ENCODE measurements around the gene CYFIP1.

CYFIP1 gene

DNA sequence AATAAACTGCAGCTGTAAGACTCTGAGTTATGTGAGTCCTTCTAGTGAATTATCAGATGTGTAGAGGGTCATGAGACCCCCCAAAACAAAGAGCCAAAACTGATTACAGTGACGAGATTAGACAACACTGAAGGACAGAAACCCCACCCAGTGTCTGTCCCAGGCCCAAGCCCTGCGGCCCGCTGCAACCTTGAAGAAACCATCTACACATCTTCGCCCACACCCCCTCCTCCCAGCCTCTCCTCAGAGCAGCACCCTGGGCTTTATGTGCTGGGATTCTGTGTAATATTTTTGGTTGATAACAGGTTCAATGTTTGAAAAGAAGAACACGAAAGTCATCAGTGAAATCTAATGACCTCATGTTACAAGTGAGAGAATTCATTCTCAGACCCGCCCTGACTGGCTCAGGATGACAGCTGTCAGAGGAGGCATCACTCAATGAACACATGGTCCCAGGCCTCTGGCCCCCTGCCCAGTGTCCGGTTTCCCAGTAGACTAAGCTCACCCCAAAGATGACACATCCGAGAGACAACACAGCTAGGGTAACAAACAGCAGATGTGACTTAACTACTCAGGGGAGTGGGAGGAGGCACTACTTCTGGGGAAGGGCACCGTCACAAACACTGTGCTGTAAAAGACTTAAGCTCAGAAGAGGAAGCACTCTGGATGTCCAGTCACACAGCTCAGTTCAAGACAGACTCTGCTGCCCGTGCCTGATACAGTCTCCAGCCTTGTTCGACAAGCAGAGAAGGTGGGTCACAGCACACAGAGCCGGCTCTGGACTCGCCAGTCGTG lies 92.8 kb downstream of the CYFIP1 start:
- Histone ChIP-seq H3K4me3 (ENCODE audit: low read length) (no peak overlapping the region), H3K4me1 (ENCODE audit: low read length) (no peaks in the 10 kb centered on the region), H3K79me2 (ENCODE audit: low read length) (no peaks in the 10 kb centered on the region), H3K9ac (ENCODE audit: low read length) (no peak overlapping the region), H3K36me3 (replicated peaks; ENCODE audit: low read depth, low read length) (no peaks in the 10 kb centered on the region), H2AFZ (ENCODE audit: low read depth, low read length) (no peak overlapping the region), H3K9me3 (ENCODE audit: insufficient read depth, low read length) (no peaks in the 10 kb centered on the region), H3K4me2 (ENCODE audit: low read length) (no peak overlapping the region), H3K27me3 (ENCODE audit: low read depth, low read length) (no peaks in the 10 kb centered on the region), H4K20me1 (ENCODE audit: insufficient read depth, low read length) (no peaks in the 10 kb centered on the region), H3K27ac (ENCODE audit: low read length) (no peak overlapping the region)
- TF ChIP-seq EZH2phosphoT487 (IDR thresholded peaks at IDR 0.05; ENCODE audit: low read depth) = no peak
- TF ChIP-seq, protein P1, sequence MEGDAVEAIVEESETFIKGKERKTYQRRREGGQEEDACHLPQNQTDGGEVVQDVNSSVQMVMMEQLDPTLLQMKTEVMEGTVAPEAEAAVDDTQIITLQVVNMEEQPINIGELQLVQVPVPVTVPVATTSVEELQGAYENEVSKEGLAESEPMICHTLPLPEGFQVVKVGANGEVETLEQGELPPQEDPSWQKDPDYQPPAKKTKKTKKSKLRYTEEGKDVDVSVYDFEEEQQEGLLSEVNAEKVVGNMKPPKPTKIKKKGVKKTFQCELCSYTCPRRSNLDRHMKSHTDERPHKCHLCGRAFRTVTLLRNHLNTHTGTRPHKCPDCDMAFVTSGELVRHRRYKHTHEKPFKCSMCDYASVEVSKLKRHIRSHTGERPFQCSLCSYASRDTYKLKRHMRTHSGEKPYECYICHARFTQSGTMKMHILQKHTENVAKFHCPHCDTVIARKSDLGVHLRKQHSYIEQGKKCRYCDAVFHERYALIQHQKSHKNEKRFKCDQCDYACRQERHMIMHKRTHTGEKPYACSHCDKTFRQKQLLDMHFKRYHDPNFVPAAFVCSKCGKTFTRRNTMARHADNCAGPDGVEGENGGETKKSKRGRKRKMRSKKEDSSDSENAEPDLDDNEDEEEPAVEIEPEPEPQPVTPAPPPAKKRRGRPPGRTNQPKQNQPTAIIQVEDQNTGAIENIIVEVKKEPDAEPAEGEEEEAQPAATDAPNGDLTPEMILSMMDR (IDR thresholded peaks at IDR 0.05; ENCODE audit: low read depth, low read length) = no peak

DNA sequence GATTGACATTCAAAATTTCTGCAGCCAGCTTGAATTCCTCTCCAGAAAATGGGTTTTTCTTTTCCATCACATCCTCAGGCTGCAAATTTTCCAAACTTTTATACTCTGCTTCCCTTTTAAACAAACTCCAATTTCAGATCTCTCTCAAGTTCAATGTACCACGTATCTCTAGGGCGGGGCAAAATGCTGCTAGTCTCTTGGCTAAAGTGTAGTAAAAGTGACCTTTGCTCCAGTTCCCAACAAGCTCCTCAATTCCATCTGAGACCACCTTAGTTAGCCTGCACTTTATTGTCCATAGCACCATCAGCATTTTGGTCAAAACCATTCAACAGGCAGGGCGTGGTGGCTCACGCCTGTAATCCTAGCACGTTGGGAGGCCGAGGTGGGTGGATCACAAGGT lies 95.0 kb downstream of the CYFIP1 start:
- no peaks in the 10 kb centered on the region for H3K27me3 ChIP-seq (ENCODE audit: low read depth, low read length)
- H3K4me3 ChIP-seq (ENCODE audit: low read length) = no peak overlapping the region
- TF ChIP-seq, protein P1 (IDR thresholded peaks at IDR 0.05; ENCODE audit: low read depth, low read length) = no peak
- no peak for TF ChIP-seq EZH2phosphoT487 (IDR thresholded peaks at IDR 0.05; ENCODE audit: low read depth)
- no peaks in the 10 kb centered on the region for H3K36me3 ChIP-seq (replicated peaks; ENCODE audit: low read depth, low read length)
- no peaks in the 10 kb centered on the region for H3K79me2 ChIP-seq (ENCODE audit: low read length)
- H3K4me1 ChIP-seq (ENCODE audit: low read length) = no peaks in the 10 kb centered on the region
- H3K4me2 ChIP-seq (ENCODE audit: low read length) = no peak overlapping the region
- no peak overlapping the region for H3K27ac ChIP-seq (ENCODE audit: low read length)
- H3K9ac ChIP-seq (ENCODE audit: low read length) = no peak overlapping the region
- H2AFZ ChIP-seq (ENCODE audit: low read depth, low read length) = no peak overlapping the region
- no peaks in the 10 kb centered on the region for H4K20me1 ChIP-seq (ENCODE audit: insufficient read depth, low read length)
- no peaks in the 10 kb centered on the region for H3K9me3 ChIP-seq (ENCODE audit: insufficient read depth, low read length)

- no peaks in the 10 kb centered on the region for H3K36me3 ChIP-seq (replicated peaks; ENCODE audit: low read depth, low read length)
- H3K27me3 ChIP-seq (ENCODE audit: low read depth, low read length) = no peaks in the 10 kb centered on the region
- no peak overlapping the region for H3K4me2 ChIP-seq (ENCODE audit: low read length)
- no peak overlapping the region for H3K27ac ChIP-seq (ENCODE audit: low read length)
- H4K20me1 ChIP-seq (ENCODE audit: insufficient read depth, low read length) = no peaks in the 10 kb centered on the region
- no peak overlapping the region for H3K9ac ChIP-seq (ENCODE audit: low read length)
- no peaks in the 10 kb centered on the region for H3K9me3 ChIP-seq (ENCODE audit: insufficient read depth, low read length)
- no peak overlapping the region for H3K4me3 ChIP-seq (ENCODE audit: low read length)
- H3K79me2 ChIP-seq (ENCODE audit: low read length) = no peaks in the 10 kb centered on the region
- no peak for TF ChIP-seq EZH2phosphoT487 (IDR thresholded peaks at IDR 0.05; ENCODE audit: low read depth)
- TF ChIP-seq, protein P1 (IDR thresholded peaks at IDR 0.05; ENCODE audit: low read depth, low read length) = peak; percentile 32
- H2AFZ ChIP-seq (ENCODE audit: low read depth, low read length) = no peak overlapping the region
- no peaks in the 10 kb centered on the region for H3K4me1 ChIP-seq (ENCODE audit: low read length)
These were observed 95.8 kb downstream of the CYFIP1 start for GRCh38 chr15:22884344-22884743.

DNA sequence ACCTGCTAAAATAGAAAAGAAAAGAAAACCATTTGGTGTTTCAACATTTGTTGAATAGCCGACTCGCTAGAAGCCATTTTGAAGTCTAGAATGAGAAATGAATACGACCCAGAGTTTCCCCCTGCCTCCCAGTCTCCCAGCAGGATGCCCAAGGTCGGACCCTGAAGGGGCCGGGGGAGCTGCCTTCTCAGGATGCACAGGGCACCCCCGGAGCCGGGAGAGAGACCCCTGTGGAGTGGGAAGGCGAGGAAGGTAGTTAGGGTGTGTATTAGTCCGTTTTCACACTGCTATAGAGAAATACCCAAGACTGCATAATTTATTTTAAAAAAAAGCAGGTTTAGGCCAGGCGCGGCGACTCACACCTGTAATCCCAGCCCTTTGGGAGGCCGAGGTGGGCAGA lies 97.0 kb downstream of the CYFIP1 start:
- Histone ChIP-seq H3K9me3 (ENCODE audit: insufficient read depth, low read length) (no peaks in the 10 kb centered on the region), H2AFZ (ENCODE audit: low read depth, low read length) (no peak overlapping the region), H3K27ac (ENCODE audit: low read length) (no peak overlapping the region), H3K4me1 (ENCODE audit: low read length) (no peaks in the 10 kb centered on the region), H3K9ac (ENCODE audit: low read length) (no peak overlapping the region), H3K27me3 (ENCODE audit: low read depth, low read length) (no peaks in the 10 kb centered on the region), H3K4me3 (ENCODE audit: low read length) (no peak overlapping the region), H3K4me2 (ENCODE audit: low read length) (no peak overlapping the region), H3K79me2 (ENCODE audit: low read length) (no peaks in the 10 kb centered on the region), H3K36me3 (replicated peaks; ENCODE audit: low read depth, low read length) (no peaks in the 10 kb centered on the region), H4K20me1 (ENCODE audit: insufficient read depth, low read length) (0 out of 2 replicates have a peak, but pooled peaks cover 3% of the 10 kb centered on the region)
- TF ChIP-seq EZH2phosphoT487 (IDR thresholded peaks at IDR 0.05; ENCODE audit: low read depth) = no peak
- TF ChIP-seq, protein P1 (IDR thresholded peaks at IDR 0.05; ENCODE audit: low read depth, low read length) = no peak
